ENCODE data around the gene DGKA.

GRCh38 chr12:55891310-55891709 is 39.7 kb upstream of the DGKA start:
- TF ChIP-seq CTCF (IDR thresholded peaks at IDR 0.05), result no peak
- TF ChIP-seq EZH2 (IDR thresholded peaks at IDR 0.05), result no peak
